Smooth muscle cell (in vitro differentiated cells): ENCODE data around the gene COL5A1. TPM values are rescaled to one million over a fixed set of nuclear protein-coding genes. Genes with fewer than 3 reads are reported as not detected.
A peak's percentile ranks its signal among the peaks of the same experiment; 100 is the strongest.

Experiments
- DNase-seq: peaks from one replicate; lab custom pipeline; 2025; ENCODE audit not compliant: unreplicated experiment; lab: John Stamatoyannopoulos, UW
- H2AFZ ChIP-seq: fragments of 200-600 bp; sonication (generic); 2 replicates; pipeline ENCODE4 v1.6.0; 2016; ENCODE audit warnings: antibody characterized with exemption, low read depth, mild to moderate bottlenecking
- H3F3A ChIP-seq: fragments of 200-600 bp; sonication (generic); 2 replicates; pipeline ENCODE4 v1.6.0; 2017; ENCODE audit warnings: antibody characterized with exemption, low read depth
- H3K27ac ChIP-seq: fragments of 200-600 bp; sonication (generic); 2 replicates; pipeline ENCODE4 v1.5.1; 2016; ENCODE audit warnings: low read depth, mild to moderate bottlenecking
- H3K27me3 ChIP-seq: fragments of 200-600 bp; sonication (generic); 2 replicates; pipeline ENCODE4 v1.6.1; 2016; ENCODE audit warnings: low read depth, mild to moderate bottlenecking
- H3K36me3 ChIP-seq: fragments of 200-600 bp; sonication (generic); 2 replicates; pipeline ENCODE4 v1.5.1; 2016; ENCODE audit warnings: low read depth
- H3K4me1 ChIP-seq: fragments of 200-600 bp; sonication (generic); 2 replicates; pipeline ENCODE4 v1.5.1; 2016; ENCODE audit warnings: low read depth
- H3K4me2 ChIP-seq: fragments of 200-600 bp; sonication (generic); 2 replicates; pipeline ENCODE4 v1.6.0; 2016; ENCODE audit warnings: mild to moderate bottlenecking
- H3K4me3 ChIP-seq: fragments of 200-600 bp; sonication (generic); 2 replicates; pipeline ENCODE4 v1.5.1; 2016; ENCODE audit warnings: mild to moderate bottlenecking
- H3K79me2 ChIP-seq: fragments of 200-600 bp; sonication (generic); 2 replicates; pipeline ENCODE4 v1.6.0; 2016; ENCODE audit warnings: low read depth, mild to moderate bottlenecking
- H3K9ac ChIP-seq: fragments of 200-600 bp; sonication (generic); 2 replicates; pipeline ENCODE4 v1.6.0; 2016; ENCODE audit warnings: low read depth
- H3K9me3 ChIP-seq: fragments of 200-600 bp; sonication (generic); replicated peaks from 2 replicates; pipeline ENCODE4 v1.5.1; 2016; ENCODE audit warnings: low read depth
- H4K20me1 ChIP-seq: fragments of 200-600 bp; sonication (generic); 2 replicates; pipeline ENCODE4 v1.6.0; 2016; ENCODE audit warnings: low read depth
- CTCF ChIP-seq: fragments of 200-600 bp; sonication (generic); IDR thresholded peaks from 2 replicates; pipeline ENCODE4 v1.5.1; 2017; ENCODE audit warnings: borderline replicate concordance, mild to moderate bottlenecking, antibody characterized with exemption; ENCODE audit not compliant: insufficient read depth, poor library complexity, severe bottlenecking
- WGBS: methylation state at CpG from one replicate; pipeline ENCODE4 v1.1.7; 2016; ENCODE audit warnings: low lambda C conversion rate; 5-methylcytosine and 5-hydroxymethylcytosine counted together
- polyA plus RNA-seq: library from polyadenylated mRNA; unstranded; fragments of >200 nt; fragmentation: Nextera tagmentation; extraction: Ambion mirVana; gene quantifications from 2 replicates; pipeline ENCODE4 v1.2.1, GENCODE V29; 2016
- total RNA-seq: library from RNA; depleted of rRNA; stranded (reverse); fragments of >200 nt; gene quantifications from 2 replicates; pipeline ENCODE4 v1.2.3, GENCODE V29; 2014

The COL5A1 gene
- total and polyA plus RNA-seq, 2 experiments from 2014 or later = 1,084 to 1,443 TPM

DNA sequence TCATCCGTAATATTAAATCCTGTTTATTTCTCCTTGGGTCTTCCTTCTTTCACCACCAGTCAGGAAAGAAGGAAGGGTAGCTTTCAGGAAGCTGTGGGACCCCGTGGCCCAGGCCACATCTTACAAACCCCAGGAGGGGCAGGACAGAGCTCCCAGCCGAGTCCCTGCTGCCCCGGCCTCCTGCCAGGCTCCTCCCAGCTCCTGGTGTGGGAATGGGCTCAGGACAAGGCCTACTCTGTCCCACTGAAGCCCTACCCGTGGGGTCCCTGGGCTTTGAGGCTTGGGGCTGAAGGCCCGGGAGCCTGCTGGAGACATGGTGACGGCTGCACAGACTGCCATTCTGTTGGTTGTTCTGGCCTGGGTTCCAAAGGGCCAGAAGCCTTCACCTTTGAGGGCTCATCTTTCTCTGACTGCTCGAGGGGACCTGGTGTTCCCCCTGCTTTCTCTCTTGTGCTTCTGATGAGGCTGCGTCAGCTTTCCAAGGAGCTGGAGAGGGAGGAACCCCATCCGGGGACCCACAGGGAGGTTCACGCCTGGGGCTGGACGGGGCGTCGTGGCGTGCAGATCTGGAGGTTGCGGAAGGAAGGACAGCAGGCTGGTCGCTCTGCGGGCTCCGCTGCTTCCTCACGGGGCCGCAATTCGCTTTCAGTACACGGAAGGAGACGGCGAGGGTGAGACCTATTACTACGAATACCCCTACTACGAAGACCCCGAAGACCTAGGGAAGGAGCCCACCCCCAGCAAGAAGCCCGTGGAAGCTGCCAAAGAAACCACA, 86.6 kb downstream of the COL5A1 start:
- Histone ChIP-seq H4K20me1 (peaks cover 99% of the 10 kb centered on the region), H3K4me1 (no peaks in the 10 kb centered on the region), H3K79me2 (peaks cover 93% of the 10 kb centered on the region), H3K4me3 (no peak overlapping the region), H2AFZ (no peak overlapping the region), H3K27me3 (no peaks in the 10 kb centered on the region), H3K36me3 (peaks cover 18% of the 10 kb centered on the region), H3K27ac (peak overlapping the region; percentile 65), H3K9me3 (no peaks in the 10 kb centered on the region), H3F3A (peaks cover 94% of the 10 kb centered on the region), H3K4me2 (no peak overlapping the region), H3K9ac (no peak overlapping the region)
- 94% methylated on average over 29 of the region's 29 CpGs for WGBS
- TF ChIP-seq CTCF = no peak
- DNase-seq = no peak

GRCh38 chr9:134728801-134729495, 87.3 kb downstream of the COL5A1 start:
- Histone ChIP-seq H3K4me3 (no peak overlapping the region), H3K9me3 (no peaks in the 10 kb centered on the region), H3K9ac (no peak overlapping the region), H3F3A (peaks cover 94% of the 10 kb centered on the region), H3K79me2 (peaks cover 93% of the 10 kb centered on the region), H4K20me1 (peaks cover 99% of the 10 kb centered on the region), H3K27me3 (no peaks in the 10 kb centered on the region), H3K4me1 (no peaks in the 10 kb centered on the region), H3K27ac (peak overlapping the region; percentile 65), H2AFZ (no peak overlapping the region), H3K4me2 (no peak overlapping the region), H3K36me3 (peaks cover 18% of the 10 kb centered on the region)
- no peak for DNase-seq
- 95% methylated on average over 28 of the region's 28 CpGs for WGBS
- TF ChIP-seq CTCF = no peak

DNA sequence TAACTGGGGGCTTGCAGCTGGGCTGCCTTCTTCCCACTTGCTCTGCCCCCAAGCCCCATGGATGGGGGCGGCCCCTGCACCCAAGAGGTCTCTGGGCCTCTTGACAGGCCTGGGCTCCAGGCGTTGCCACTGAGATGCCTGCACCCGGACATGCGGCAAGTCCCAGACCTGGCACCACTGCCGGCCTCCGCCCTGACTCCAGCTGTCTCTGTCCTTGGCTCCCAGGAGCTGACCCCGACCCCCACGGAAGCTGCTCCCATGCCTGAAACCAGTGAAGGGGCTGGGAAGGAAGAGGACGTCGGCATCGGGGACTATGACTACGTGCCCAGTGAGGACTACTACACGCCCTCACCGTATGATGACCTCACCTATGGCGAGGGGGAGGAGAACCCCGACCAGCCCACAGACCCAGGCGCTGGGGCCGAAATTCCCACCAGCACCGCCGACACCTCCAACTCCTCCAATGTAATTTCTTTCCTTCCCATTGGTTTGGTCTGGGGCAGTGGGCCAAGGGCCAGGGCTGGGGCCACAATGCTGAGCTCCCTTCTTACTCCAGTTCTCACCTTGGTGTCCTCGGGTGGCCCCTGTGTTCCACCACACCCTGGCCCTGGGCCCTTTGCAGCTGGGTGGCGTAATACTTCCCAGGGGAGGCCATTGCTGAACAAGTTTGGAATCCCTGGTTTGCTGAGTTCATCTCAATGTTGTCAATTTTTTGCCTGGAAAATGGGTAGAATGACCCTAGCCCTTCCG, 88.6 kb downstream of the COL5A1 start:
- peaks cover 90% of the 10 kb centered on the region for H3K79me2 ChIP-seq
- no peak for DNase-seq
- no peaks in the 10 kb centered on the region for H3K4me1 ChIP-seq
- peak overlapping the region; percentile 75 for H3K27ac ChIP-seq
- no peak overlapping the region for H2AFZ ChIP-seq
- WGBS = 90% methylated on average over 23 of the region's 23 CpGs
- no peaks in the 10 kb centered on the region for H3K27me3 ChIP-seq
- H3K9me3 ChIP-seq = no peaks in the 10 kb centered on the region
- no peak overlapping the region for H3K9ac ChIP-seq
- H4K20me1 ChIP-seq = peaks cover 99% of the 10 kb centered on the region
- no peak overlapping the region for H3K4me2 ChIP-seq
- H3K4me3 ChIP-seq = no peak overlapping the region
- peaks cover 94% of the 10 kb centered on the region for H3F3A ChIP-seq
- TF ChIP-seq CTCF = no peak
- peaks cover 15% of the 10 kb centered on the region for H3K36me3 ChIP-seq
